HUES48 (cell line): Measurements from ENCODE around the gene ANK2.
"Not testable (repeated sequence)": the region's sequence is repeated elsewhere in the genome, so short reads cannot be mapped to it uniquely, and the experiment has no call there.

Experiments used
- H3K27ac ChIP-seq: one replicate; pipeline ENCODE4 v1.7.0; 2013; ENCODE audit warnings: low read depth, low read length, inconsistent platforms
- H3K27me3 ChIP-seq: 2 replicates; pipeline ENCODE4 v1.6.1; 2013; ENCODE audit warnings: mild to moderate bottlenecking, low read length; ENCODE audit not compliant: control insufficient read depth, insufficient read depth
- H3K36me3 ChIP-seq: 2 replicates; pipeline ENCODE4 v1.6.1; 2013; ENCODE audit warnings: low read length; ENCODE audit not compliant: control insufficient read depth, insufficient read depth
- H3K4me1 ChIP-seq: 2 replicates; pipeline ENCODE4 v1.6.1; 2013; ENCODE audit warnings: mild to moderate bottlenecking, low read length; ENCODE audit not compliant: control insufficient read depth, insufficient read depth
- H3K4me3 ChIP-seq: 2 replicates; pipeline ENCODE4 v1.5.1; 2013; ENCODE audit warnings: mild to moderate bottlenecking, low read depth, low read length
- H3K9ac ChIP-seq: 2 replicates; pipeline ENCODE4 v1.6.1; 2013; ENCODE audit warnings: mild to moderate bottlenecking, low read depth, low read length, moderate library complexity
- H3K9me3 ChIP-seq: 2 replicates; pipeline ENCODE4 v1.6.1; 2013; ENCODE audit warnings: low read length; ENCODE audit not compliant: control insufficient read depth, insufficient read depth

The ANK2 gene

GRCh38 chr4:113051361-113051760 is 1.9 kb downstream of the ANK2 start:
- H3K9ac ChIP-seq, result no peak overlapping the region
- H3K4me3 ChIP-seq, result peak overlapping the region; percentile 33; the same call in 1 of the 2 replicates
- no peaks in the 10 kb centered on the region for H3K27me3 ChIP-seq
- no peak overlapping the region for H3K27ac ChIP-seq
- no peaks in the 10 kb centered on the region for H3K36me3 ChIP-seq
- peaks cover 28% of the 10 kb centered on the region for H3K4me1 ChIP-seq
- H3K9me3 ChIP-seq, result no peaks in the 10 kb centered on the region

GRCh38 chr4:113052379-113052951 is 3.0 kb downstream of the ANK2 start:
- H3K36me3 ChIP-seq, result no peaks in the 10 kb centered on the region

GRCh38 chr4:113053883-113054282 is 4.4 kb downstream of the ANK2 start:
- Histone ChIP-seq H3K27ac (no peak overlapping the region), H3K4me3 (no peak overlapping the region), H3K9ac (no peak overlapping the region), H3K4me1 (peaks cover 26% of the 10 kb centered on the region), H3K27me3 (no peaks in the 10 kb centered on the region), H3K36me3 (no peaks in the 10 kb centered on the region), H3K9me3 (no peaks in the 10 kb centered on the region)

More at GRCh38 chr4:113052379-113052951, 3.0 kb downstream of the ANK2 start:
- Histone ChIP-seq H3K9me3 (no peaks in the 10 kb centered on the region), H3K27me3 (no peaks in the 10 kb centered on the region), H3K9ac (no peak overlapping the region), H3K4me3 (no peak overlapping the region), H3K27ac (no peak overlapping the region), H3K4me1 (peaks cover 28% of the 10 kb centered on the region)

GRCh38 chr4:113056318-113056717 is 6.9 kb downstream of the ANK2 start:
- H3K9ac ChIP-seq, result no peak overlapping the region
- H3K4me1 ChIP-seq, result peaks cover 13% of the 10 kb centered on the region
- H3K9me3 ChIP-seq, result no peaks in the 10 kb centered on the region
- H3K4me3 ChIP-seq, result no peak overlapping the region
- no peaks in the 10 kb centered on the region for H3K27me3 ChIP-seq
- no peaks in the 10 kb centered on the region for H3K36me3 ChIP-seq
- no peak overlapping the region for H3K27ac ChIP-seq

GRCh38 chr4:113057891-113058290 is 8.4 kb downstream of the ANK2 start:
- no peak overlapping the region for H3K9ac ChIP-seq
- no peaks in the 10 kb centered on the region for H3K27me3 ChIP-seq
- H3K27ac ChIP-seq, result no peak overlapping the region
- H3K36me3 ChIP-seq, result no peaks in the 10 kb centered on the region
- peaks cover 11% of the 10 kb centered on the region for H3K4me1 ChIP-seq
- no peak overlapping the region for H3K4me3 ChIP-seq
- no peaks in the 10 kb centered on the region for H3K9me3 ChIP-seq

- H3K27me3 ChIP-seq, result no peaks in the 10 kb centered on the region
- no peak overlapping the region for H3K4me3 ChIP-seq
- no peaks in the 10 kb centered on the region for H3K36me3 ChIP-seq
- no peak overlapping the region for H3K9ac ChIP-seq
- peaks cover 25% of the 10 kb centered on the region for H3K4me1 ChIP-seq
- H3K27ac ChIP-seq, result no peak overlapping the region
- H3K9me3 ChIP-seq, result no peaks in the 10 kb centered on the region
Measured at GRCh38 chr4:113059449-113060182, 10.2 kb downstream of the ANK2 start.

- no peak overlapping the region for H3K9ac ChIP-seq
- no peaks in the 10 kb centered on the region for H3K36me3 ChIP-seq
- peak overlapping the region; percentile 63 for H3K27ac ChIP-seq
- no peaks in the 10 kb centered on the region for H3K27me3 ChIP-seq
- no peaks in the 10 kb centered on the region for H3K9me3 ChIP-seq
- no peak overlapping the region for H3K4me3 ChIP-seq
- H3K4me1 ChIP-seq, result peaks cover 33% of the 10 kb centered on the region
Measured at GRCh38 chr4:113060853-113061252, 11.4 kb downstream of the ANK2 start.

GRCh38 chr4:113064244-113064643 is 14.8 kb downstream of the ANK2 start:
- H3K4me1 ChIP-seq, result peaks cover 36% of the 10 kb centered on the region
- no peaks in the 10 kb centered on the region for H3K36me3 ChIP-seq
- peak overlapping the region; percentile 84 for H3K27ac ChIP-seq
- no peaks in the 10 kb centered on the region for H3K27me3 ChIP-seq
- no peak overlapping the region for H3K9ac ChIP-seq
- peak overlapping the region; percentile 34; the same call in 1 of the 2 replicates for H3K4me3 ChIP-seq
- H3K9me3 ChIP-seq, result no peaks in the 10 kb centered on the region

GRCh38 chr4:113065629-113066028 is 16.2 kb downstream of the ANK2 start:
- Histone ChIP-seq H3K9me3 (no peaks in the 10 kb centered on the region), H3K36me3 (no peaks in the 10 kb centered on the region), H3K4me3 (no peak overlapping the region), H3K4me1 (peaks cover 32% of the 10 kb centered on the region), H3K9ac (no peak overlapping the region), H3K27me3 (no peaks in the 10 kb centered on the region), H3K27ac (peak overlapping the region; percentile 38)

- peaks cover 22% of the 10 kb centered on the region for H3K4me1 ChIP-seq
- not testable (repeated sequence) for H3K27ac ChIP-seq, H3K27me3 ChIP-seq, H3K9me3 ChIP-seq, H3K36me3 ChIP-seq, H3K9ac ChIP-seq, H3K4me3 ChIP-seq
Measured at GRCh38 chr4:113068771-113069170, 19.3 kb downstream of the ANK2 start.

GRCh38 chr4:113069212-113069892 is 19.9 kb downstream of the ANK2 start:
- Histone ChIP-seq H3K36me3 (no peaks in the 10 kb centered on the region), H3K27me3 (no peaks in the 10 kb centered on the region), H3K4me1 (peaks cover 18% of the 10 kb centered on the region), H3K27ac (no peak overlapping the region), H3K4me3 (no peak overlapping the region), H3K9ac (no peak overlapping the region), H3K9me3 (no peaks in the 10 kb centered on the region)
